Measurements from ENCODE around the gene RELCH.
A peak's percentile ranks its signal among the peaks of the same experiment; 100 is the strongest.

RELCH gene

GRCh38 chr18:62324917-62325805 is 138.1 kb downstream of the RELCH start, which contains the start of gene TNFRSF11A:
Gene TNFRSF11A, plus strand, starts transcription at chr18:62325310. Its CDS starts 43 bp downstream, at chr18:62325353.
- DNase-seq (ENCODE audit: low read depth) = peak; percentile 52

GRCh38 chr18:62325806-62326645 is 139.0 kb downstream of the RELCH start:
- DNase-seq (ENCODE audit: low read depth) = no peak

GRCh38 chr18:62326646-62327348 is 139.7 kb downstream of the RELCH start:
- no peak for DNase-seq (ENCODE audit: low read depth)

- no peak for DNase-seq (ENCODE audit: low read depth)
Observed at GRCh38 chr18:62327977-62328376, 140.9 kb downstream of the RELCH start.

- no peak for DNase-seq (ENCODE audit: low read depth)
Observed at GRCh38 chr18:62328586-62329525, 141.8 kb downstream of the RELCH start.

- no peak for DNase-seq (ENCODE audit: low read depth)
Observed at GRCh38 chr18:62329691-62330454, 142.8 kb downstream of the RELCH start.

GRCh38 chr18:62330650-62331049 is 143.6 kb downstream of the RELCH start:
- no peak for DNase-seq (ENCODE audit: low read depth)

- no peak for DNase-seq (ENCODE audit: low read depth)
Observed at GRCh38 chr18:62331581-62332356, 144.7 kb downstream of the RELCH start.

- DNase-seq (ENCODE audit: low read depth) = no peak
Observed at GRCh38 chr18:62332431-62332830, 145.4 kb downstream of the RELCH start.

GRCh38 chr18:62332964-62333695 is 146.1 kb downstream of the RELCH start:
- DNase-seq (ENCODE audit: low read depth) = no peak

GRCh38 chr18:62334120-62334519 is 147.1 kb downstream of the RELCH start:
- DNase-seq (ENCODE audit: low read depth) = no peak

- DNase-seq (ENCODE audit: low read depth) = no peak
Observed at GRCh38 chr18:62335494-62335893, 148.4 kb downstream of the RELCH start.

- no peak for DNase-seq (ENCODE audit: low read depth)
Observed at GRCh38 chr18:62336618-62337017, 149.6 kb downstream of the RELCH start.

- DNase-seq (ENCODE audit: low read depth) = no peak
Observed at GRCh38 chr18:62337336-62337735, 150.3 kb downstream of the RELCH start.

GRCh38 chr18:62338446-62339105 is 151.5 kb downstream of the RELCH start:
- no peak for DNase-seq (ENCODE audit: low read depth)

- DNase-seq (ENCODE audit: low read depth) = no peak
Observed at GRCh38 chr18:62339106-62339988, 152.3 kb downstream of the RELCH start.

GRCh38 chr18:62340996-62341395 is 153.9 kb downstream of the RELCH start:
- DNase-seq (ENCODE audit: low read depth) = no peak

Measured in activated T-helper 9 cell treated with anti-CD3 and anti-CD28 coated beads, Interleukin-2, amount 50 U/mL, for 16 hours (primary cell).